ENCODE data around the gene STX18. TPM values are rescaled to one million over a fixed set of nuclear protein-coding genes. Genes with fewer than 3 reads are reported as not detected.
"Not testable (repeated sequence)": the region's sequence is repeated elsewhere in the genome, so short reads cannot be mapped to it uniquely, and the experiment has no call there.

The STX18 gene
- total RNA-seq, 1 donor from 2014 or later, result 17.2 TPM

DNA sequence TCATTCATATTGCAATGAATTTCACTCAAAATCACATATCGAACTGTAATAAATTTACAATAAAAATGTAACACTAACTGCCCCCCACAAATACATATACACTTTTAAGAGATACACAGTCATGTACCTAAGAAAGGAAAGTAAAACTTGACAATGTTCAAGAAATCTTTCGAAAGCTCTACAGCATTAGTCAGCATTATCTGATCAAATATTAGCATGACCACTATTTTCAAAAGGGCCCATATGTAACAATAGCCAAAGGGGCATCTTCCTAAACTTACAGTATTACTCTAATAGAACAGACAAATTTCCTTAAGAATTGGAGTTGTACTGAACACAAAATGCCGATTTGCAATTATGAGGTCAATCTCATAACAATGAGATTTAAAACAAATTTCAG is 51.8 kb downstream of the STX18 start:
- DNase-seq (ENCODE audit: low spot score), result no peak
- intact Hi-C loops (cut with DNase I), result loop anchor here (5.0 kb wide), 1 partner anchor 387 kb away; no protein-coding TSS in a partner anchor

- intact Hi-C loops (cut with DNase I), result loop anchor here (5.0 to 10.0 kb wide), 2 partner anchors 366 to 504 kb away; partner anchors contain the start of gene MSX1
- no peak for DNase-seq (ENCODE audit: low spot score)
Measured at GRCh38 chr4:4488405-4489404, 53.1 kb downstream of the STX18 start.

GRCh38 chr4:4486969-4487368 is 54.9 kb downstream of the STX18 start:
- intact Hi-C loops (cut with DNase I), result loop anchor here (5.0 to 10.0 kb wide), 2 partner anchors 368 to 505 kb away; partner anchors contain the start of gene MSX1

GRCh38 chr4:4485806-4486205 is 56.0 kb downstream of the STX18 start:
- DNase-seq (ENCODE audit: low spot score), result no peak
- intact Hi-C loops (cut with DNase I), result loop anchor here (5.0 to 10.0 kb wide), 2 partner anchors 369 to 506 kb away; partner anchors contain the start of gene MSX1

More at GRCh38 chr4:4486969-4487368, 54.9 kb downstream of the STX18 start:
- DNase-seq (ENCODE audit: low spot score), result no peak

DNA sequence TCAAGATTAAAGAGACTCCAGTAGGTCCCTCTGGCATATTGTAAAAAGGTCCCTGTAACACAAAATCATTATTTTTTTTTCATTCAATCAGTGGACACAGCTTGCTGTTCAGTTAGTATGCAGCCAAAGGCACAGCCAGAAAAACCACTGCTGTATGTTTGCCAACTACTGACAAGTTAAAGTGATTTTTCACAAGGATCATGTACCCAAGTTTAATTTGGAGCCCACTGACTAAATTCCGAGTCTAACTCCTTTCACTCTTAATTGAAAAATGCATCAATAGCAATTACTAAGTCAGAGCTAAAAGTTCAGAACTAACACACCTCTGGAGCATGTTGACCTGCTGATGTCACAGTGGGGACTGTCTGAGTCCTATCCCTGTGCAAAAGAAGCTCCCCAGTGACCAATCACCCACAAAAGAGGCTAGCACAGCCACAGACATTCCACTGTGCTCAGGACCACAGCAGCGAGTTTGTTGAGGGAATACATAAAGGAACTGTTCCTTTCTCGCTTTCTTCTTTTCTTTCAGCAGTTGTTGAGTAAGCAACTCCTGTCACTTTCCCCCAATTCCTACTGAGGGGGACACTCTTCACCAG is 60.4 kb downstream of the STX18 start:
- DNase-seq (ENCODE audit: low spot score), result no peak
- intact Hi-C loops (cut with DNase I), result loop anchor here (10.0 kb wide), 1 partner anchor 373 kb away; the partner anchor contains the start of gene MSX1

DNA sequence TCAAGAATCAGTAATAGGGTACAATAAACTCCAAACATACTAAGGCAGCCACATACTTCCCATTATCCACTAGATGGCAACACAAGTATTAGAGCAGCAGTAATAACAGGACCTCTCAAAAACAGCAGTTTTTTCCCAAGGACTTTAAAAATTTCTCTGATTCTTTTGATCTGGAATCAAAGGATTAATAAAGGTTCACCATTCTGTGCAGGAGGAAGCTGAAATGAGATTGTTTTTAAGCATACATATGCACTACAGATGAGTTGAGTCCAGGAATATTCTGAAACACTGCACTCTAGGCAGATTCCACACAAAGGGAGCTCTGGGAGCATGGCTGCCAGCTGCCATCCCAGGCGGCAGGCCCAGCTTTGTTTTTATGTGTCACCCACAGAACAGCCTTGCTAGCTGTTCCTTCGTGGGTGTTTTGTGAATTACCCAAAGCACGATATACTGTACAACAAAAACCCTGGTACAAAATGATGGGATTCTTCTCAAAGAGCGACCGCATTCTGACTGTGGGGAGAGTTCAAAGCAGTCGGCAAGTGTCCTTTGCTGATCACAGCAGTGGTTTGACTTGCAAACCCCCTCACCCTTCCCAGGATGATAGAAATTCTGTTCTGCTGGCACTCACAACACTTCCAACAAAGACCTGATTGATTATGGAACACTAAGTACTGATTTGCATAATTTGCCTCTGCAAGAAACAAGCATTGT is 61.0 kb downstream of the STX18 start:
- intact Hi-C loops (cut with DNase I), result loop anchor here (10.0 kb wide), 1 partner anchor 374 kb away; the partner anchor contains the start of gene MSX1
- DNase-seq (ENCODE audit: low spot score), result no peak

- no peak for DNase-seq (ENCODE audit: low spot score)
- intact Hi-C loops (cut with DNase I), result loop anchor here (10.0 kb wide), 1 partner anchor 375 kb away; the partner anchor contains the start of gene MSX1
Measured at GRCh38 chr4:4480205-4480604, 61.6 kb downstream of the STX18 start.

DNA sequence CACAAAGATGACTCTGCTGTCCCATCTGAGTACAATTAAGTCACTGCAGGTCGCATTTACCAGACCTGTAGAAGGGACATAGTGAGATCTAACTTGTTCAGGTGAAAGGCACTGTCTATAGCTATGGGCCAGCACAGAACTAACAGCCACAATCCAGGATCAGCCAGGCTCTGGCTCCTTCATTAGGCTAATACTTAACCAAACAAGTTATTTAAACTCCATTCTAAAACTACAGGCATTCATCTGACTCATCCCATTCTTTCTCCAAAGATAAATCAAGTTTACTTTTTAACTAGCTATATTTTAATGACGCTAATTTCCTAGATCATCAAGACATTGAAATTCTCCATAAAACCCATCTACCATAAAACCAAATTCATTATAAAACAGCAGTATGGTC is 62.5 kb downstream of the STX18 start:
- DNase-seq (ENCODE audit: low spot score), result no peak
- intact Hi-C loops (cut with DNase I), result no loop called here

- intact Hi-C loops (cut with DNase I), result no loop called here
Measured at GRCh38 chr4:4477796-4478195, 64.1 kb downstream of the STX18 start.

DNA sequence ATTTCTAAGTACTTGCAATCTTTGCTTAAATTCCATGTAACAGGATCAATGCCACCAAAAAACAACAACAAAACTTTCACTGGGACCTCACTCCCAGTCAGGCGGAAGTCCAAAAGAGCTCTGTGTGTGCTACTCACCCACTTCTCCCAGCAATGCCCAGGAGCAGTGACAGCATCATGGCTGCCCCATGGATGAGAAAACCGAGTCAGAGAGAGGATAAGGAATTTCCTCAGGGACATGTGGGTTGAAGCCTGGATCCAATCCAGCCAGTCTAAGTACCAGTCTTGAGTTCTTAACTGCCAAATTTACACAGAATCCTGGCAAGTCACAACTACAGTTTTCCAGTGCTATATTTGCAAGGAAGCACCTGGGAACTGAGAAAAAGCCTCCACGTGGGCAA is 64.5 kb downstream of the STX18 start:
- intact Hi-C loops (cut with DNase I), result no loop called here
- no peak for DNase-seq (ENCODE audit: low spot score)

More at GRCh38 chr4:4477796-4478195, 64.1 kb downstream of the STX18 start:
- DNase-seq (ENCODE audit: low spot score), result no peak

DNA sequence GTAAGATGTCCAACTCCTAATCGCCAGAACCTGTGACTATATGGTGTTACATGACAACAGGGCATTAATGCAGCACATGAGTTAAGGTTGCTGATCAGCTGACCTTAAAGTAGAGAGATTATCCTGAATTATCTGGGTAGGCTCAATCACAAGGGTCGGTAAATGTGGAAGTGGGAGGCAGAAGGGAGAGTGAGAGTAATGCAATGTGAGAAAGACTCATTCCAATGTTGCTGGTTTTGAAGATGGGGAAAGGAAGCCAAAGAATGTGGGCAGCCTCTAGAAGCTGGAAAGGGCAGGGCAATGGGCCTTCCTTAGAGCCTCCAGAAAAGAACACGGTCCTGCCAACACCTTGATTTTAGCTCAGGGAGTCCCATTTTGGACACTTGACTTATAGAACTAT is 67.4 kb downstream of the STX18 start:
- intact Hi-C loops (cut with DNase I), result no loop called here
- no peak for DNase-seq (ENCODE audit: low spot score)

DNA sequence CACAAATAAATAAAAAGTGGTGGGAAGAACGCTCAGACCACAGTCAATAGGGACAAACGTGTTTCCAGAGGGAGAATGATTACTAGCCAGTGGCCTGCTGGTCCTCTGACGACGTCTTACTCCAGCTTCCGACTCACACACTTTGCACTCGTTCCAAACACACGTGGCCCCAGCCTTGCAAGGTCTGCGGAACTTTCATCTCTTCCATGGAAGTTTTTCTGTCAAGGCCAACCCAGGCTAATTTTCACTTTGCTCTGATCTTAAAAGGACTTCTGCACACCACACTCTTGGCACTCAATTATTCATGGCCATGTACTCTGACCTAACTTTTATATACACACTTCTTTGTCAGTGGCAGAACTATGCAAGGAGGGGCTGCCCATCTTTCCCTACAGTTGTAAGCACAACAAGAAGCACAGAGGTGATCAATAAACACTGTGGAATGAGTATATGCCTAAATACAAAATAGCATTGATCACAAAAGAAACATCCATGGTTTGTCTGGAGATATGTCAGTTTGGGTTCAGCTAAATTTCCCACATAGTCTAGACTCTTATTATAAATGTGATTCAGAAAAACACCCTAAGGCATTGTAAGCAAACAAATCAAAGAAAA is 69.4 kb downstream of the STX18 start:
- intact Hi-C loops (cut with DNase I), result no loop called here
- DNase-seq (ENCODE audit: low spot score), result no peak

GRCh38 chr4:4471195-4471594 is 70.7 kb downstream of the STX18 start:
- intact Hi-C loops (cut with DNase I), result no loop called here

DNA sequence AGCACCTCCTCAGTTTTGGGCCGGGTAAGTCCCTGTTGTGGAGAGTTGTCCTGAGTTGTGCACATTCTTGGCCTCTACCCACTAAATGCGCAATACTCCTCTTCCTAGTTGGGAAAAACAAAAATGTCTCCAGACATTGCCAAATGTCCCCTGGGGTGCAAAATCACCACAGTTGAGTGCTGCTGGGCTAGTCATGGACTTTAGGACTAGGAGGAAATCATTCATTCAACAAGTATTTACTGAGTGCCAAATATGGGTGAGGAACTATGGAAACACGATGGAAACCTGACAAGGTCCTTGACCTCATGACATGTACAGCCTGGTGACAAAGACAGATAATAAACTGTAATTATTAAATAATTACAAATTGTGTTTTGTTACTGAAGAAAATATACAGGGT is 71.6 kb downstream of the STX18 start:
- DNase-seq (ENCODE audit: low spot score), result no peak
- intact Hi-C loops (cut with DNase I), result no loop called here

More at GRCh38 chr4:4471195-4471594, 70.7 kb downstream of the STX18 start:
- no peak for DNase-seq (ENCODE audit: low spot score)

DNA sequence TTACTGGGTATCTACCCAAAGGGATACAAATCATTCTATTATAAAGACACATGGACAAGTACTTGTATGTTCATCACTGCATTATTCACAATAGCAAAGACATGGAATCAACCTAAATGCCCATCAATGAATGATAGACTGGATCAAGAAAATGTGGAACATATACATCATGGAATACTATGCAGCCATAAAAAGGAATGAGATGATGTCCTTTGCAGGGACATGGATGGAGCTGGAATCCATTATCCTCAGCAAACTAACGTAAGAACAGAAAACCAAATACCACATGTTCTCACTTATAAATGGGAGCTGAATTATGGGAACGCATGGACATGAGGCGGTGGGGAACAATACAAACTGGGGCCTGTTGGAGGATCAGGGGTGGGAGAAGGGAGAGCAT is 76.6 kb downstream of the STX18 start:
- intact Hi-C loops (cut with DNase I); DNase-seq (ENCODE audit: low spot score): not testable (repeated sequence)

DNA sequence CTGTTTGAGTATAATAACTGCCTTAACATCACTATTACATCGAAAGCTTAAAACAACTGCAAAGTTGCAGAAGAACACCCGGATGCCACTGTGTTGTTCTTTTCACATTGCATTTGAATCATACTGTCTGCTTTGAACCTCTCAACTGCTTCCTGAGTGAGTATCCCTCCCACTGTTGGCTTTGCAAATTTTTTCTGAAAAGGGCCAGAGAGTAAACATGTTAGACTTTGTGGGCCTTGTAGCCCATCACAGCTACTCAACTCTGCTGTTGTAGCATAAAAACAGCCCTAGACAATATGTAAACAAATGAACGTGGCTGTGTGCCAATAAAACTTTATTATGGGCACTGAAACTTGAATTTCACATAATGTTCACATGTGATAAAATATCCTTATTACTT is 78.9 kb downstream of the STX18 start:
- intact Hi-C loops (cut with DNase I), result no loop called here
- DNase-seq (ENCODE audit: low spot score), result no peak

GRCh38 chr4:4461850-4462249 is 80.0 kb downstream of the STX18 start:
- intact Hi-C loops (cut with DNase I), result no loop called here
- no peak for DNase-seq (ENCODE audit: low spot score)

DNA sequence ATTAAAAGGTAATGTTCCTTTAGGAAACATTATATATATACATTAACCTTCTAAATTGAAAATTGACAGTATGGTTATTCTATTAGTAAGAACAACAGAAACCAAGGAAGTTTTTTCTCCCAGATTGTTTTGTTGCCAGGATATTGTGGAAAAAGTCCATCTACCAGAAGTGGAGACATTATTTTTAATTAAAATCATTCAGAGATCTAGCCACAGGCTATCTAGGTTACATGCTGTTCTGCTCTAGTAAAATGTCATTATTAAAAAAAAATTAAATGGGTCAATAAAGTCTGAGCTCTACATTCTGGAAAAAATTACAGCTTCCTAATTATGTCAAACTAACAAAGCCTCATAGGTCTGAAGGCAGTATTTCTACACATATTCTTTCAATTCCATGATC is 80.7 kb downstream of the STX18 start:
- no peak for DNase-seq (ENCODE audit: low spot score)
- intact Hi-C loops (cut with DNase I), result no loop called here

DNA sequence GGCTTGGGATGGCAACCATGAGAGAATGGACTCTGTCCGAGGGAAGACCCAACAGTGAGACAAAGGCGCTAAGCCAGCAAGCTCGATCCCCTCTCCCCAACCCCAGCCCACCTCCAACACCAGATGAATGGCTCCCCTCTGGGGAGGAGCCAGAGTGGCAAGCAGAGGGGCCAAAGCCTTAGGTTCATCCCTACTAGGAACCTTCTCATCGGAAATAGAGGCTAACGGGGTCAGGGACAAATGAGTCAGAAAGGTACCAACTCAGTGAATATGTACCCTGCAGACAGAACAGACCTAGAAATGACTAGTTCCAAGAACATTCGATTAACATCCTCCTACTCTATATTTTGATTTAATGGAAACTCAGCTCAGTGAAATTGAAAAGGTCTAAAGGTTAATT is 81.1 kb downstream of the STX18 start:
- intact Hi-C loops (cut with DNase I), result no loop called here
- no peak for DNase-seq (ENCODE audit: low spot score)

Data from cardiac septum (tissue), 1 donor.